ENCODE measurements around the gene CHAD.

DNA sequence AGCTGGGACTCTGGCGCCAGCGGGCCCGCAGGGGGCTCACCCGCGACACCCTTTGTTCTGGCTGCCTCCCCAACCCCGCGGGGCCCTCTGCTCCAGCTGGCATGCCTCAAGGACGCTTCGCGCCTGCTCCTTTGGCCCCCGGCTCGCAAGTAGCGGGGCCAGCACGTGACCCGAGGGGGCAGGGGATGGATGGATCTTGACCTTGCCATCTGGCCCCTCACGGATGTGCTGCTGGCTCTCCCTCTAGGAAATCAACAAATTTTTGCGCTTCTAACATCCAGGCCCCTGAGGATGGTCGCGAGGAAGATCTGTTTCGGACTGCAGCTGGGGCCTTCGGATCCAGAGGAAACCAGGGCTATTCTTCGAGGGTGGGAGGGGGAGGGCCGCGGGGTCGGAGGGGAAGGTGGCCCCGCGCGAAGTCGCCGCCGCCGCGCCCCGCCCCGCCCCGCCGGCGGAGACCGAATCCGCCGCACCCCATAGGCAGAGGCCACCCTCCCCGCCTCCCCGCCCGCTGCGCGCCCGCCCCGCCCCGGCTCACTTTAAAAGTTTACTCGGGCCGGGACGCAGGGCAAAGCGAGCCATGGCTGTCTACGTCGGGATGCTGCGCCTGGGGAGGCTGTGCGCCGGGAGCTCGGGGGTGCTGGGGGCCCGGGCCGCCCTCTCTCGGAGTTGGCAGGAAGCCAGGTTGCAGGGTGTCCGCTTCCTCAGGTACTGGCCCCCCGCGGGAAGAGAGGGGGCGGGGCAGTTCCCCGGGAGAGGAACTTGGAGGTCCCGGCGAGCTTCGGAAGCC, 42.8 kb downstream of the CHAD start, which contains the start of gene ACSF2:
- TF ChIP-seq, protein P1, sequence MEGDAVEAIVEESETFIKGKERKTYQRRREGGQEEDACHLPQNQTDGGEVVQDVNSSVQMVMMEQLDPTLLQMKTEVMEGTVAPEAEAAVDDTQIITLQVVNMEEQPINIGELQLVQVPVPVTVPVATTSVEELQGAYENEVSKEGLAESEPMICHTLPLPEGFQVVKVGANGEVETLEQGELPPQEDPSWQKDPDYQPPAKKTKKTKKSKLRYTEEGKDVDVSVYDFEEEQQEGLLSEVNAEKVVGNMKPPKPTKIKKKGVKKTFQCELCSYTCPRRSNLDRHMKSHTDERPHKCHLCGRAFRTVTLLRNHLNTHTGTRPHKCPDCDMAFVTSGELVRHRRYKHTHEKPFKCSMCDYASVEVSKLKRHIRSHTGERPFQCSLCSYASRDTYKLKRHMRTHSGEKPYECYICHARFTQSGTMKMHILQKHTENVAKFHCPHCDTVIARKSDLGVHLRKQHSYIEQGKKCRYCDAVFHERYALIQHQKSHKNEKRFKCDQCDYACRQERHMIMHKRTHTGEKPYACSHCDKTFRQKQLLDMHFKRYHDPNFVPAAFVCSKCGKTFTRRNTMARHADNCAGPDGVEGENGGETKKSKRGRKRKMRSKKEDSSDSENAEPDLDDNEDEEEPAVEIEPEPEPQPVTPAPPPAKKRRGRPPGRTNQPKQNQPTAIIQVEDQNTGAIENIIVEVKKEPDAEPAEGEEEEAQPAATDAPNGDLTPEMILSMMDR (IDR thresholded peaks at IDR 0.05): no peak
- TF ChIP-seq POLR2A (IDR thresholded peaks at IDR 0.05): peak; percentile 60
- peak in 2 of 3 donors; percentile 7 to 55 for TF ChIP-seq POLR2AphosphoS5 (IDR thresholded peaks at IDR 0.05)
